GM18907 (cell line): Measurements from ENCODE around the gene CCDC170.
"Not testable (repeated sequence)": the region's sequence is repeated elsewhere in the genome, so short reads cannot be mapped to it uniquely, and the experiment has no call there.

ENCODE experiments used
- ATAC-seq: cut with Tn5 transposase; IDR thresholded peaks from one replicate; pipeline ENCODE4 v1.9.1; 2021; ENCODE audit warnings: mild to moderate bottlenecking, moderate library complexity; ENCODE audit not compliant: unreplicated experiment

Gene CCDC170

GRCh38 chr6:151544884-151545283 lies 51.1 kb downstream of the CCDC170 start:
- not testable (repeated sequence) for ATAC-seq

GRCh38 chr6:151546941-151547659 lies 53.3 kb downstream of the CCDC170 start:
- no peak for ATAC-seq

- no peak for ATAC-seq
These were observed 54.4 kb downstream of the CCDC170 start for GRCh38 chr6:151548201-151548600.

- no peak for ATAC-seq
These were observed 56.0 kb downstream of the CCDC170 start for GRCh38 chr6:151549790-151550189.

- ATAC-seq, result no peak
These were observed 56.8 kb downstream of the CCDC170 start for GRCh38 chr6:151550618-151551017.

GRCh38 chr6:151551223-151551857 lies 57.5 kb downstream of the CCDC170 start:
- ATAC-seq, result no peak

- ATAC-seq, result no peak
These were observed 59.8 kb downstream of the CCDC170 start for GRCh38 chr6:151553416-151554165.

- no peak for ATAC-seq
These were observed 67.4 kb downstream of the CCDC170 start for GRCh38 chr6:151561238-151561637.

GRCh38 chr6:151564654-151565053 lies 70.8 kb downstream of the CCDC170 start:
- no peak for ATAC-seq

- ATAC-seq, result no peak
These were observed 72.1 kb downstream of the CCDC170 start for GRCh38 chr6:151565940-151566339.

GRCh38 chr6:151566557-151566956 lies 72.7 kb downstream of the CCDC170 start:
- no peak for ATAC-seq

GRCh38 chr6:151576633-151577032 lies 82.8 kb downstream of the CCDC170 start:
- no peak for ATAC-seq

GRCh38 chr6:151577257-151577656 lies 83.4 kb downstream of the CCDC170 start:
- ATAC-seq, result no peak

GRCh38 chr6:151585741-151586140 lies 91.9 kb downstream of the CCDC170 start:
- no peak for ATAC-seq

GRCh38 chr6:151589667-151590066 lies 95.8 kb downstream of the CCDC170 start:
- no peak for ATAC-seq

GRCh38 chr6:151590742-151591141 lies 96.9 kb downstream of the CCDC170 start:
- no peak for ATAC-seq

- ATAC-seq, result no peak
These were observed 98.8 kb downstream of the CCDC170 start for GRCh38 chr6:151592449-151593159.

GRCh38 chr6:151609146-151609902 lies 115.5 kb downstream of the CCDC170 start:
- ATAC-seq, result no peak

GRCh38 chr6:151610326-151610725 lies 116.5 kb downstream of the CCDC170 start:
- ATAC-seq, result no peak

GRCh38 chr6:151614630-151615029 lies 120.8 kb downstream of the CCDC170 start:
- no peak for ATAC-seq
